NCI-H345 (cell line): ENCODE data around the gene LGALS12.
"Not testable (repeated sequence)": the region's sequence is repeated elsewhere in the genome, so short reads cannot be mapped to it uniquely, and the experiment has no call there.

Experiments used
- DNase-seq: peaks from one replicate; lab custom pipeline; 2025; lab: John Stamatoyannopoulos, UW

The LGALS12 gene

GRCh38 chr11:63532799-63533475 is 27.1 kb downstream of the LGALS12 start:
- DNase-seq, result no peak

- DNase-seq, result no peak
Measured at GRCh38 chr11:63534076-63534475, 28.2 kb downstream of the LGALS12 start.

- DNase-seq, result no peak
Measured at GRCh38 chr11:63534895-63535461, 29.1 kb downstream of the LGALS12 start.

GRCh38 chr11:63535734-63536133 is 29.9 kb downstream of the LGALS12 start:
- DNase-seq, result no peak

- no peak for DNase-seq
Measured at GRCh38 chr11:63536669-63537292, 30.9 kb downstream of the LGALS12 start, which contains the start of gene PLAAT4. Gene PLAAT4 (plus strand): TSS chr11:63536808. CDS start chr11:63536869, 61 bp downstream.

GRCh38 chr11:63537293-63538101 is 31.6 kb downstream of the LGALS12 start:
- no peak for DNase-seq

- DNase-seq, result not testable (repeated sequence)
Measured at GRCh38 chr11:63542506-63542905, 36.6 kb downstream of the LGALS12 start.

GRCh38 chr11:63543711-63544110 is 37.8 kb downstream of the LGALS12 start:
- no peak for DNase-seq

GRCh38 chr11:63547061-63547460 is 41.2 kb downstream of the LGALS12 start:
- DNase-seq, result no peak

GRCh38 chr11:63548178-63548577 is 42.3 kb downstream of the LGALS12 start:
- DNase-seq, result no peak

- no peak for DNase-seq
Measured at GRCh38 chr11:63549411-63549810, 43.5 kb downstream of the LGALS12 start.

GRCh38 chr11:63550156-63550700 is 44.3 kb downstream of the LGALS12 start:
- not testable (repeated sequence) for DNase-seq

GRCh38 chr11:63551091-63551888 is 45.4 kb downstream of the LGALS12 start:
- DNase-seq, result no peak

- no peak for DNase-seq
Measured at GRCh38 chr11:63551889-63552266, 46.0 kb downstream of the LGALS12 start.

GRCh38 chr11:63552921-63553320 is 47.0 kb downstream of the LGALS12 start:
- DNase-seq, result no peak

GRCh38 chr11:63553759-63554158 is 47.9 kb downstream of the LGALS12 start:
- DNase-seq, result no peak

GRCh38 chr11:63554877-63555223 is 49.0 kb downstream of the LGALS12 start:
- no peak for DNase-seq

GRCh38 chr11:63556404-63557013 is 50.6 kb downstream of the LGALS12 start:
- DNase-seq, result no peak

GRCh38 chr11:63557570-63557969 is 51.7 kb downstream of the LGALS12 start:
- DNase-seq, result no peak

- no peak for DNase-seq
Measured at GRCh38 chr11:63558459-63559157, 52.7 kb downstream of the LGALS12 start.
